ENCODE measurements around the gene SLC17A9.
A peak's percentile ranks its signal among the peaks of the same experiment; 100 is the strongest.

The SLC17A9 gene

DNA sequence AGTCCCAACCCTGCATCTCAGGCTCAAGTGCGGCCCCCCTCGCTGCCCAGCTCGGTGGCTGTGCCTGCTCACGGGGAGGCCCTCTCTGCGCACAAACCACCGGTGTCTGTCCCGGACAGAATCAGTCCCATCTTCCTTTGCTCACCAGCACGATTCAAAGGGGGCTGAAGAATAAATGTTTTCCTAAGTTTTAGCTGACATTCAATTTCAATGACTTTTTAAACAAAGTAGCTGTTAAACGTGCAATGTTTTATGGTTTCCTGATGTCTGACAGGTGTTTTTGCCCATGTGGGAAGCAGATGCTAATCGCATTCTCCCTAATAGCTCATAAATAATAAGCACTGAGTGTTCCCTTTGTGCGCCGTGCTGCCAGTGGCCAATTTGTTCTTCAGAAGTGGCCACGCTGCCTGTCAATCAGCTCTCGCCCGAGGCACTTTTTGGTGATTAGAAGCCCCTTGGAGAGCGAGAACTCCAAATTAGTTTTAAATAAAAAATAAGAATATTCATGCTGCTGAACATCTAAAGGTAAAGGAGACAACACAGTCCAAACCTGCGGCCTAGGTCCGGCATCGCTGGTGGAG lies 28.0 kb downstream of the SLC17A9 start:
- no peak for DNase-seq

DNA sequence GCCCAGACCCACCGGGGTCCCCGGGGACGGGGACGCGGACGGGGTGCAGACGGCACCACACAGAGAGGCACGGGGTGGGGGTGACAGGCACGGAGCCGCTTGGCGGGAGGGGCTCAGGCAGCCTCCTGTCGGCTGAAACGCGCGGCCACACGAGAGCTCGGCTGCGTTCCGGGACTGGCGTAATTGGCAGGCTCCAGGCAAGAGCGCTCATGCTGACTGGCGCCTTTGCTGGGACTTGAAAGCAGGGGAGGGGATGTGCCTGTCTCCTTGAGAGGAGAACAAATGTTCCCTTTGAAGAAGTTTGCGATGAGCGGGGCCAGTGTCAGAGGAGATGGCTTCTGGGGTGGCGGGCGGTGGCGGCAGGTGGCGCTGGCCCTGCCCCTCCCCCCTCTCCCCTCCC lies 28.5 kb downstream of the SLC17A9 start:
- peak in 12 of 51 donors; percentile 4 to 25 (median 14) for DNase-seq

DNA sequence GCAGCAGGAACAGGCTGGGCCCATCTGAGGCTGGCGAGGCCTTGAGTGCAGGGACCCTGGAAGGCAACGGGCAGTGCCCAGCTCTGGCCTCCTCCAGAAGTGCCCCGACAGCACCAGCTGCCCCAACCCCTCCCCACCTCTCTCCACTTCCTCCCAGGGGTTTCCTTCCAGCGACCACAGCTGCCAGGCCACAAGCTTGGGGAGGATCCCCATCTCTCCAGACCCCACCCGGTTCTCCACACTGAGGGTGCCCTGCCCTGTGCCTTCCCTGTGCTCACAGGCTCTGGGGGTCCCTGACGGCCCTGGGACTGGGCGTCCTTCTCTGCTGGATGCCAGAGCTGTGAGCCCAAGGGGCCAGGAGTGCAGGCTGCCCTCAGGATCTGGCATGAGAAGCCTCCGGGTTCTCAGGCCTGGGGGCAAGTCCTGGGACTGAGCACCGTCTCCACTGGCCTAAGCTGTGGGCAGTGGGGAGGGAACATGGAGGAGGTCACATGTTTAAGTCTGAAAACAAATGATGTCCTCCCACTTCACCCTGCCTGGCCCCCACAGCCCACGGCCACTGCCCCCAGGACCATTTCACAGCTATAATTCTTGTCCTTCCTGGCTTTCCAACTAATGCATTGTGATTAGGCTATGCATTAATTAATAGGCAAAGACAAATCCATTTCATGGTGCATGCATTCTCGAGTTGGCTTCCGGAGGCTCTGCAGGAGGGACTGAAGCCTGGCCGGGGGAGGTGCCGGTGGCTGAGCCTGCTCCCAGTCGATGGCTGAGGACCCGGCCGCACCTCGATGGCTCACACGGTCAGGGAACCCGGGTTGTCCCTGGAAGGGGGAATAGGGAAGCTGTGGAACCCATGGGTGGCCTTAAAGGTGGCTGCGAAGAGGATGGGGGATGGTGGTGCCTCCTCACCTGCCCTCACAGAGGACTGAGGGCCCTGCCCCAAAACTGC lies 29.9 kb downstream of the SLC17A9 start:
- DNase-seq, result no peak

DNA sequence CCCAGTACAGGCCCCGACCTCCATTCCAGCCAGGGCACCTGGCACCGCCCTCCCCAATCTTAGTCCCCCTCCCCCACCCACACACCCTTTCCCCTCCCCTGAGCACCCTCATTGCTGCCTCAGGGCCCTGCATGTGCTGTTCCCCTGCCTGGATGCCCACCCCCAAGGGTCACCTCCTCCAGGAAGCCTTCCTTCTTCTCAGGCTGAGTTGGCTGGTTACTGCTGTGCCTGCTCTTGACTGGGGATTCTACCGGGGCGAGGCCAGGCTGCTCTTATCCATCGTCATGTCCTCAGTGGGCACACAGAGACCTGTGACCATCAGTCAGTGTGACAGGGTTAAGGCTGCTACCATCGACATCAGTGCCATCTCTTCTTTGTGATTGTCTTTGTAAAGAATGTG lies 30.7 kb downstream of the SLC17A9 start:
- no peak for DNase-seq

DNA sequence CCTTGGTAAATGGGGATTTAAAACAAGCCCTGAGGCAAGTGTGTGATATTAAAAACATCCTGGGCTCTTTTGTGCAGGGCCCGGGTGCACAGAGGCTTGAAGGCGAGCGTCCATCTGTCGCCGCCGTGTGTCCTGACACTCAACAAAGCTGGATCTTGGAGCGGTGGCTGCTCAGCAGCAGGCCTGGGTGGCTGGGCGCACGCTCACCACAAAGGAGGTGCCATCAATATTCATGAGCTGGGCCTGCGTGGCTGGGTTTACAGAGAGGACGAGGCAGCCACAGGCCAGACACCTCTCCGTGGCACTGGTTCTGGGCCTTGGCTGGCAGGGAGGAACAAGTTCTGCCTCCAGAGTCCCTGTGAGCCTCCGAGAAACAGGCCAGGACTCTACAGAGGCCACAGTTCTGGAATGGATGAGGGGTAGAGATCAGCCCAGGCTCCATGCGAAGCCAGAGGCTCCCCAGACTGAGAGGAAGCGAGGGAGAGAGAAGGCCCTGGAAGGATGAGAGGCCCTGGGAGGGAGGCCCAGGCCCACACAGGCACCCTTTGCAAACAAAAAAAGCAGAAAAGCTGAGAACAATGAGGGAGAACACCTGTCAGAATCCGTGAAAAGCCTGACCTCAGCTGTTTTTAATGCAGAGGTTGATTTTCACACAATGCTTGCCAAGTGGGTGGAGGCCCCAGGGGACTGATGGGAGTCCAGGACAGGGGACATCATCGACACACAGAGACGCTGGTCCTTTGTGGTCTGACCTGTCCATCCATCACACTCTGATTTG lies 32.3 kb downstream of the SLC17A9 start:
- peak in 27 of 51 donors; percentile 3 to 66 (median 26) for DNase-seq

DNA sequence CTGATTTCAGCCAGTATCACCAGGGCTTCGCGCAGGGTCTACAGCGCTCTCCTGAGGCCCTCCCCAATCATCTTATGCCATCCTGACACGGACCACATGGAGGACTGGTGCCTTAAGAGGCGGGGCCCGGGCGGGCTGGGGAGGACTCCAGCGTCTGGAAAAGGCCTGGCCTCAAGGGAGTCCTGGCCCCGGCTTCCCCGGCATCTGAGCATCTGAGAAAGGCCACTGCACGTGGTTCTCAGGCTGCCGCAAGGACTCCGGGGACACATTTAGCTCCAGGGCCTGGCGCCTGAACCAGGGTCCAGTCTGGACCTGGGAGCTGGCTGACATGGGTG lies 32.9 kb downstream of the SLC17A9 start:
- DNase-seq, result no peak

DNA sequence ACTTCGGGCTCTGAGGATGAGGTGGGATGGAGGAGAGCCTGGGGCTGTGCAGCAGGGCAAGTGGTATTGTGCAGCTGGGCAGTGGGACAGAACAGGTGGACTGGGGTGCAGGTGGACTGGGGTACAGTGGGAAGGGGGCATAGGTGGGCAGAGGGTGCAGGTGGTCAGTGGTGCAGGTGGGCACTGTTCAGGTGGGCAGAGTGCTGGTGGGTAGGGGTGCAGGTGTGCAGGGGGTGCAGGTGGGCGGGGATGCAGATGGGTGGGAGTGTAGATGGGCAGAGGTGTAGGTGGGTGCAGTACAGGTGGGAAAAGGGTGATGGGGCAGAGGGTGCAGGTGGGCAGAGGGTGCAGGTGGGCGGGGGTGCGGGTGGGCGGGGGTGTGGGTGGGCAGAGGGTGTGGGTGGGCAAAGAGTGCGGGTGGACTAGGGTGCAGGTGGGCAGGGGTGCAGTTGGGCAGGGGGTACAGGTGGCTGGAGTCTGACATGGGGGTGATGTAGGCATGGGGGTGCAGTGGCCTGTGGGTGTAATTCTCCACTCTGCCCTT lies 33.8 kb downstream of the SLC17A9 start:
- no peak for DNase-seq

DNA sequence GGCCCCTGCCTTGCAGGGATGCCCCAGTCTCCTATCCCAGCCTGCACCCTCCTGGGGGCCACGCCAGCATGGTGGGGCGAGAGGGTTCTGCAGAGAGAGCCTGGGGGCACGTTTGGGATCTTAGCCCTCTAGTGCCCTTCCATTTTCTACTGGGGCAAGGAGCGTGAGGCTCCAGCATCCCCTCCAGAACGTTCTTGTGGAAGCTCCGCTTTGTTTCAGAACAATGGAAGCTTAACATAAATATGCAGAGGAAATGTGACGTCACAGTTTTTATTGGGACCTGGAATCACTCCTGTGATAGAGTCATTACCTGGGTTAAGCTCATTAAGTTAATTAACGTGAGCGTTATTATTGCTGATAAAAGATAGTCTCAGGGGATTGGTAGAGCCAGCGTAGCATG lies 34.6 kb downstream of the SLC17A9 start:
- DNase-seq, result no peak

DNA sequence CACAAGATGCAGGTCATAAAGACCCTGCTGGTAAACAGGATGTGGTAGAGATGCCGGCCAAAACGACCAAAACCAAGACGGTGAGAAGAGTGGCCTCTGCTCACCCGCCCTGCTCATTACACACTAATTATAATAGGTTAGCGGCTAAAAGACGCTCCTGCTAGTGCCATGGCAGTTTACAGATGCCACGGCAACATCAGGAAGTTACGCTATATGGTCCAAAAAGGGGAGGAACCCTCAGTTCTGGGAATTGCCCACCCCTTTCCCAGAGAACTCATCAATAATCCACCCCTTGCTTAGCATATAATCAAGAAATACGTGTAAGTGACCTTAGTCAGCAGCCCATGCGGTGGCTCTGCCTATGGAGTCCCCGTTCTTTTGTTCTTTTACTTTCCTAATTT lies 36.7 kb downstream of the SLC17A9 start:
- DNase-seq, result no peak

DNA sequence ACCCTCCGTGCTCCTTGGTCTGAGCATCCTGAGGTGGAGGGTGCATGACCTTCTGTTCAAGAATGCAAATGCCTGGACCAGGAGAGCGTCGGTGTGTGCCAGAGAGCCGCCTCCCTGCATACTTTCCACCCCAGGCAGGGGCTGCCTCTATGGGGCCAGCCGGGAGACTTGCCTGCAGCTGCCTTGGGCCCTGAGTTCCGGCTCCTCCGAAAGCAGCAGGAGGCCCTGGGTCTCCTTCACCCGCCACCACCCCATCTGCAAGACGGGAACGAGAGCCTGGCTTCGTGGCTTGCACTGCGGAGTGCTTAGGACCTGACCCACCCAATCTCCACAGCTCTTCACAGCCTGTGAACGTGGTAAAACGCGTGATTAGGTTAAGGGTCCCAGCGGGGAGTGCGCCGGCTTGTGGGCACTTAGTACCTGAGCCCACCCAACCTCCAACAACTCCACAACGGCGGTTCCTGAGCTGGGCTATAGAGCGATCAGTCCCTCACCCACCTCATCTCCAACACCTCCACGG lies 37.9 kb downstream of the SLC17A9 start:
- no peak for DNase-seq

DNA sequence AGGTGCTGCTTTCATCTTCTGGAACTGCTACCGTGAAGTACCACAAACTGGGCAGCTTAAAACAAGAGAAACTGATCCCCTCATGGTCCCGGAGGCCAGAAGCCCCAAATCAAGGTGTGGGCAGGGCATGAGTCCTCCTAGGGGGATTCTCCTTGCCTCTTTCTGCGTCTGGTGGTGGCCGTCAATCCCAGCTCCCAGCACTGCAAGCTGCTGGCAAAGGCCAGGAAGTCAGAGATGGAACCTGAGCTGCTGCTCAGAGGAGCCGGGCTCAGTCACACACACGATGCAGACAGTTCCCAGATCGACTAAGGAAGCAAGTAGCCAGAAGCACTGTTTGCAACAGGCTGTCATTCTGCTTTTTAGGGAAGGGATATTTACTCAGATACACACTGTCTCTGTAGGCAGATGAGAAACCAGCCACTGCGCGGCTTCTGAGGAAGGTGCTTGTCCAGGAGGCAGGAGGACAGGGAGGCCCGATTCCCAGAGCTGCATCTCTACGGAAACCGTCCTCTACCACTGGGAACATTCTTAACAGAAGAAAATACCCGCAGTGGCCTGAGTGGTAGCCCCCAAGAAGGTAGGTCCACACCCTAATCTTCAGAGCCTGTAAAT lies 38.8 kb downstream of the SLC17A9 start:
- DNase-seq, result no peak

DNA sequence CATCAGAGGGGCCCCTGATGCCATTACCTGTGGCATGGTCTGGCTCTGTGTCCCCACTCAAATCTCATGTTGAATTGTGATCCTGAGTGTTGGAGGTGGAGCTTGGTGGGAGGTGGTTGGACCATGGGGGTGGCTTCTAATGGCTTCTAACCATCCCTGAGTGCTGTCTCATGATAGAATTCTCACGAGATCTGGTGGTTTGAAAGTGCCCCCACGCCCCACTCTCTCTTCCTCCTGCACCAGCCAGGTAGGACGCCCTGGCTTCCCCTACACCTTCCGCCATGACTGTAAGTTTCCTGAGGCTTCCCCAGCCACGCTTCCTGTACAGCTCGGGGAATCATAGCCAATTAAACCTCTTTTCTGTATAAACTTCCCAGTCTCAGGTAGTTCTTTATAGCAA lies 39.4 kb downstream of the SLC17A9 start:
- no peak for DNase-seq

DNA sequence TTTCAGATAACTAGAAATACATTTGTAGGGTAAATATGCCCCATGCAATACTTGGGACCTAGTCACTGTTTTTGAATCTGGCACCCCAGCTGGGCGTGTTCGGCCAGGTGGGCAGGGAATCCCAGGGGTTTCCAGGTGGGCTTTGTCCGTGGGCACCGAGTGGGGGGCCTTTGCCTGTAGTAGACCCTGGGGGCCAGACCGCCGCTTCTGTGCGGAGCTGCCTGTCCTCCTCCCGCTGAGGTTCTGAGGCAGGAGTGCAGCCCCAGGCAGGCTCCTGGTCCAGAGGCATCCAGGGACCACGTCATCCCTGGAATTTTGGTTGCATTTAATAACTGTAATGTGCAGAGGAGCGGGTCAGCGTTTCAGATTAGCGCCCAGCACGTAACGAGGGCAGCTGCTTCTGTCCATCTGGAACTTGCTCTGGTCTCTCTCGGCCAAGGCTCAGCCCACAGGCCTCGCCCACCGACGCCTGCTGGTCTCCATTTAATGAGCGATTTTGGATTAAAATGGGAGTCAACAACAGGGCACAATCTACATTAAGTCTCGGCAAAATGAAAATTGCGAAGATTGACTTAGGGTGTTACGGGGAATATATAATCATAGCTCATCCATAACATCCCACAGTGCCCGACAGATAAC lies 41.5 kb downstream of the SLC17A9 start:
- no peak for DNase-seq

DNA sequence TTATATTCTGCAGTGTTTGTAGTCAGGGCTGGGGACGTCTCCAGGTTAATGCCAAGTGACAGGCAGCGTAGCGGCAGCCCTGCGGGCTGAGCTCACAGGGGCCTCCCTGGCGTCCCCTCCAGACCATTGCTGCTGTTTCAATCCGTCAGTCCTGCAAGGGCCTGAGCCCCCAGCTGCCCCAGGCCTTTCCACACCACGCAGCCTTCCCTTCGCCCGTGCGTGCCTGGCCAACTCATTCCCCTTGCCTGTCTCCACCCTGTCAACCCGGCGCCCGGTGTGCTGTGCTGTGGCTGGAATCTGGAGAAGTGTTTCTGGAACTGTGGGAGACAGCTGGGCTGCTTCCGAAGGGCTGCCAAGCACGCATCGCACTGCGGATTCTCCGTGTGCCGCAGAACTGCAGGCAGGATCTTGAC lies 42.4 kb downstream of the SLC17A9 start:
- DNase-seq, result no peak

DNA sequence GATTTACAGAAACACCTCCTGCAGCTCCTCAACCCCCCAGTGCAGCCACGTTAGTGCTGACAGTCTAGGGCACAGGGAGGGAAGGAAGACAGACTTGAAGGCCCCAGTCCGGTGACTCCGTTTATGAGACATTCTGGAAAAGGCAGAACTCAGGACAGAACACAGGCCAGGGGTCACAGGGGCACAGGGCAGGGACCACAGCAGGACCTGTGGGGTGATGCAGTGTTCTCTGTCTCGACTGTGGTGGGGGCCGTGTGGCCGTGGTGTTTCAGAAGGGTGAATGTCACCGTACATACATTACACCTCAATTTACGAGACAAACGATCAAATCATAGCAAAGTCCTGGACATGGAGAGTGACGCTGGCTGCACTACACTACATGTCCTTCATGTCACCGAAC lies 43.0 kb downstream of the SLC17A9 start:
- DNase-seq, result no peak

DNA sequence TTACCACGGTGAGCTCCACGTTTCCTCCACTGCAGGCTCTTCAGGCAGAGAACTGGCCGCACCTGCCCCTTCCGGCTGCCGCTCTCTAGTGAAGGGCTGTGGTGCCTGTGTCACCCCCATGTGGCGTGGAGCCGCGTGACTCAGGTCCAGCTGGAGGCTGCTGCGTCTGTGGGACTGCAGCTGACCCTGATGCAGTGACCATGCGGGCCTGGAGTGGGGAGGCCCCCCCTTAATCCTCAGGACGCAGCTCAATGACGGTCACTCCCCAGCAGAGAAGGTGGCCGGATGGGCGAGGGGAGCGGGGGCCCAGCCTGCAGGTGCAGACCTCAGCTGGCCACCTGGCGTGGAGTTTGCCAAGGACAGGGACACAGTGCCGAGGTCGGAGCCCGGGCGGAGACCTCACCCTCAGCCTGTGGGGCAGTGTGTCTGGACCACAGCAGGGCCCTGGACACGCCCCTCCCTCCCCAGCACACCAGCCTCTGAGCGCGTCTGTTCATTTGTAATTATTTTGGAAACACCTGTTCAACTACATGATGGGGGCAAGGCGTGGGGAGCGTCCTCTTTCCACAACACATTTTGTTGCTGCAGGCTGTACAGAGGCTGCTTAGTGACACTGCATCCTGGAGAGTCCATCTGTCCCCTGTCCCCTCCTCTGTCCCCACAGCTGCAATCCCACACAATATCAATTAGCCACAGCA lies 43.5 kb downstream of the SLC17A9 start:
- no peak for DNase-seq

DNA sequence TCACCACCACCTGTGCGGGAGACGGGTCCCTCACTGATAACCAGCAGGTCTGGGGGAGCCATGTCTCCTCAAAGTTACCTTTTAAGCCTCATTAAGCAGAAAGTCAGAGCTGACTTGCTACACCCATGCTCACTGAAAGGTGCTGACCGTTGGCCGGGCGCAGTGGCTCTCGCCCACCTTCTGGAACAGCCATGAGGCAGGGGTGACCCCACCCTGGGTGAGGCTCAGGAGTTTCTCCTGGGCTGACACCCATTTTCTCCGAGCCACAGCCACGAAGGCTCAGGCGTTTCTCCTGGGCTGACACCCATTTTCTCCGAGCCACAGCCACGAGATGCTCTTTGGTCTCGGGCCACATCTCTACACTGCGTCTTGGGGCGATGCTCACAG lies 44.1 kb downstream of the SLC17A9 start:
- no peak for DNase-seq

DNA sequence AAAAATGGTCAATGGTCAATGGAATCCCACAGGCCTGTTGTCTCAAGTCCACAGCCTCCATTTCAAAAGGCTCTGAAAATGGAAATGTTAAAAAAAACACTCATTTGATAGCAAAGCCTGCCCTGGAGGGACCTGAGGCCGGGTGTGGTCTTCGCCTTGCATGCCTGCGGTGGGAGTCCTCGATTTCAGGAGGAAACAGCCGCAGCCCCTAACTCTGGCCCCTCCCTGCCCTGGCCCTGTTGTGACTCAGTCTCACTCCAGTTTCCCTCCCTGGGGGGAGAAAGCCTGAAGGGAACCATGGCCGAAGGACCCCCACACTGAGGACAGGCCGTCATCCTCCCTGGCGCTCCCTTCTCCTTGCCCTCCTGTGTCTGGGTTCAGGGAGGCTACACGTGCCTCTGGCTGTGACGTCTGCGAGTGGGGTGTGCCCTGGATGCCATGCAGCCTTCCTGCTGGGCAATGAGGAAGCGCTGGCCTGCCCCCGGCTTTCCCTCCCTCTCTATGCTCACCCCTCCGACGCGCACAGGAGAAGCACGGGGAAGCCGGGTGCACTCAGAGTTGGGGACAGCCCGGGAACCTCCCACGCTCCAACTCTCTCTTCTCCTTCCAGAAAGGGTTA lies 45.0 kb downstream of the SLC17A9 start:
- DNase-seq, result no peak

DNA sequence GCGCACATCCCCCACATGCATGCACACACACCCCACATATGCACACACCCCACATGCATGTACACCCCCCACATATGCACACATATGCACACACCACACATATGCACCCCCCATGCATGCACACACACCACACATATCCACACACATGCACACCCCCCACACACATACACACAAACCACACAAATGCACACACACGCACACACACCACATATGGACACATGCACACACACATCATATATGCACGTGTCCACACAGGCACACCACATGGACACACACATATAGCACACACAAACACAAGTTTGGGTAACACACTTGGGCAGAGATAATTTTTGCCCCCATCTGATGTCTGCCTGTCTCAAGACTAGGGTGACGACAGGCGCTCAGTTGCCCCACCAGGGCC lies 45.9 kb downstream of the SLC17A9 start:
- DNase-seq, result no peak

DNA sequence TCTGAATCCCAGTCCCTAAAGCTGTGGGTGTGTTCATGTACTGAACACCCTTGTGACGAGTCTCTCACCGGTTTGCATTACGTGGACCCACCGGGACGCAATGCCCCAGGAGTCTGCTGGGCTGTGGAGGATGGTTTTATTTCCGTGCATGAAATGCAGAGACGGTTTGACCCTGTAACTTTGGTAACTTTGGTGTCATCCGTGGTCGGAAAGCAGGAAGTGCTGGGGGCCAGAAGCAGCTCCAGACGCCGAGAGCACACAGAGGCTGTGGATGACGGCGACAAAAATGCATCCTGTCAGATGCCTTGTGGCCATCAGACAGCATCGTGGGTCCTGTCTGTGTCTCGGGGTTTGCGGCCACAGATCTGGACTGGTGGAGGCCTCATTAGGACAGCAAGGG lies 47.1 kb downstream of the SLC17A9 start:
- no peak for DNase-seq

Data from hypothalamus (tissue), 51 donors.